Lower leg skin (tissue), 4 donors: Measurements from ENCODE around the gene SLC41A1. TPM values are rescaled to one million over a fixed set of nuclear protein-coding genes. Genes with fewer than 3 reads are reported as not detected.

ENCODE experiments used
- DNase-seq, 2 donors: peaks; one replicate each; pipeline ENCODE4 v3.0.0-alpha.2; 2019; ENCODE audit warnings: low spot score in 2 of 2
- H3K4me3 ChIP-seq: fragments of 200-600 bp; sonication (generic); 2 replicates; pipeline ENCODE4 v1.5.1; 2017; ENCODE audit warnings: mild to moderate bottlenecking, low read depth; ENCODE audit not compliant: poor library complexity, severe bottlenecking
- CTCF ChIP-seq, 3 donors: fragments of 450-650 bp; IDR thresholded peaks; one replicate each; pipeline ENCODE4 v1.5.1; 2016; ENCODE audit warnings: antibody characterized with exemption in 3 of 3, mild to moderate bottlenecking in 3 of 3, moderate library complexity in 2 of 3
- POLR2A ChIP-seq, 2 donors: fragments of 450-650 bp; IDR thresholded peaks; one replicate each; pipeline ENCODE4 v1.6.1; 2016 to 2017; ENCODE audit warnings: antibody characterized with exemption in 2 of 2, mild to moderate bottlenecking in 1 of 2, moderate library complexity in 1 of 2
- WGBS, 2 donors: methylation state at CpG; one replicate each; pipeline ENCODE4 v1.1.5; 2018; 5-methylcytosine and 5-hydroxymethylcytosine counted together
- intact Hi-C: fragments of 100-400 bp; cut with DNase I; formaldehyde crosslinking; loops from one replicate; pipeline ENCODE4 v1.15.0; 2023; ENCODE audit warnings: low total_unique reads
- total RNA-seq, 4 donors: library from RNA; depleted of rRNA; stranded (reverse); fragments of >200 nt; gene quantifications; one replicate each; pipeline ENCODE4 v1.1.0, GENCODE V29; 2016

Gene SLC41A1
- total RNA-seq, 4 donors from 2014 or later, result 12.8 to 22.0 (median 15.8) TPM

GRCh38 chr1:205800981-205801703 lies 11.9 kb downstream of the SLC41A1 start:
- no peak overlapping the region for H3K4me3 ChIP-seq
- WGBS, 2 donors, result 81% methylated on average over 7 of the region's 7 CpGs
- intact Hi-C loops, result no loop called here
- DNase-seq, result no peak
- TF ChIP-seq CTCF (IDR thresholded peaks at IDR 0.05), result no peak
- no peak for TF ChIP-seq POLR2A (IDR thresholded peaks at IDR 0.05)

GRCh38 chr1:205800427-205800826 lies 12.6 kb downstream of the SLC41A1 start:
- no peak overlapping the region for H3K4me3 ChIP-seq
- no peak for DNase-seq
- intact Hi-C loops, result no loop called here
- TF ChIP-seq POLR2A (IDR thresholded peaks at IDR 0.05) (no peak), CTCF (IDR thresholded peaks at IDR 0.05) (no peak)
- WGBS, 2 donors, result 83 to 89% methylated on average over 7 of the region's 7 CpGs

GRCh38 chr1:205798577-205798976 lies 14.4 kb downstream of the SLC41A1 start:
- no peak for DNase-seq
- 50 to 56% methylated on average over 5 of the region's 5 CpGs for WGBS, 2 donors
- intact Hi-C loops, result no loop called here
- H3K4me3 ChIP-seq, result no peak overlapping the region
- TF ChIP-seq POLR2A (IDR thresholded peaks at IDR 0.05) (no peak), CTCF (IDR thresholded peaks at IDR 0.05) (no peak)

GRCh38 chr1:205797168-205797567 lies 15.8 kb downstream of the SLC41A1 start:
- no peak for DNase-seq
- 93 to 100% methylated on average over 2 of the region's 2 CpGs for WGBS, 2 donors
- TF ChIP-seq CTCF (IDR thresholded peaks at IDR 0.05) (no peak), POLR2A (IDR thresholded peaks at IDR 0.05) (no peak)
- H3K4me3 ChIP-seq, result no peak overlapping the region
- intact Hi-C loops, result no loop called here

GRCh38 chr1:205794011-205794730 lies 18.8 kb downstream of the SLC41A1 start:
- intact Hi-C loops, result loop anchor here (5.0 kb wide), 1 partner anchor 183 kb away; no protein-coding TSS in a partner anchor
- DNase-seq, result no peak
- H3K4me3 ChIP-seq, result no peak overlapping the region
- 72 to 73% methylated on average over 5 of the region's 5 CpGs for WGBS, 2 donors
- no peak for TF ChIP-seq POLR2A (IDR thresholded peaks at IDR 0.05)
- no peak for TF ChIP-seq CTCF (IDR thresholded peaks at IDR 0.05)
